ENCODE measurements around the gene CS. TPM values are rescaled to one million over a fixed set of nuclear protein-coding genes. Genes with fewer than 3 reads are reported as not detected.

The CS gene
- total RNA-seq, 6 experiments from 2014 or later: 196 to 247 (median 232) TPM

- peak; percentile 93 for TF ChIP-seq CTCF (IDR thresholded peaks at IDR 0.05)
- Mint-ChIP-seq H3K9me3 (no peaks in the 10 kb centered on the region), H3K27ac (peak within 1 kb of the TSS; percentile 88), H3K36me3 (ENCODE audit: low read depth) (no peaks in the 10 kb centered on the region), H3K4me3 (peak within 1 kb of the TSS; percentile 90), H3K27me3 (ENCODE audit: insufficient read depth) (peaks cover 9% of the 10 kb centered on the region), H3K4me1 (ENCODE audit: low read depth) (peaks cover 32% of the 10 kb centered on the region)
- peak; percentile 97 for DNase-seq
Observed at GRCh38 chr12:56224102-56224701, 75.9 kb downstream of the CS start, which contains the start of gene NABP2. TSS of gene NABP2 (plus strand) at chr12:56224342. CDS start at chr12:56224857, 515 bp downstream.

- Mint-ChIP-seq H3K4me3 (peak overlapping the region; percentile 90), H3K36me3 (ENCODE audit: low read depth) (no peaks in the 10 kb centered on the region), H3K27me3 (ENCODE audit: insufficient read depth) (peaks cover 9% of the 10 kb centered on the region), H3K27ac (peak overlapping the region; percentile 88), H3K4me1 (ENCODE audit: low read depth) (peaks cover 32% of the 10 kb centered on the region), H3K9me3 (no peaks in the 10 kb centered on the region)
- TF ChIP-seq CTCF (IDR thresholded peaks at IDR 0.05): no peak
- DNase-seq: no peak
Observed at GRCh38 chr12:56223571-56224101, 76.5 kb downstream of the CS start.

- peaks cover 32% of the 10 kb centered on the region for H3K4me1 Mint-ChIP-seq (ENCODE audit: low read depth)
- H3K36me3 Mint-ChIP-seq (ENCODE audit: low read depth): no peaks in the 10 kb centered on the region
- no peak for TF ChIP-seq CTCF (IDR thresholded peaks at IDR 0.05)
- peak overlapping the region; percentile 94 for H3K4me3 Mint-ChIP-seq
- DNase-seq: no peak
- no peaks in the 10 kb centered on the region for H3K9me3 Mint-ChIP-seq
- H3K27ac Mint-ChIP-seq: peak overlapping the region; percentile 96
- peaks cover 9% of the 10 kb centered on the region for H3K27me3 Mint-ChIP-seq (ENCODE audit: insufficient read depth)
Observed at GRCh38 chr12:56222531-56222895, 77.6 kb downstream of the CS start.

GRCh38 chr12:56221757-56222530 is 78.2 kb downstream of the CS start, which contains the start of gene RNF41:
TSS of gene RNF41 (minus strand) at chr12:56221922. CDS start at chr12:56214047, 7,875 bp downstream.
- H3K4me1 Mint-ChIP-seq (ENCODE audit: low read depth): peaks cover 32% of the 10 kb centered on the region
- no peaks in the 10 kb centered on the region for H3K36me3 Mint-ChIP-seq (ENCODE audit: low read depth)
- DNase-seq: peak; percentile 96
- peak within 1 kb of the TSS; percentile 96 for H3K27ac Mint-ChIP-seq
- TF ChIP-seq CTCF (IDR thresholded peaks at IDR 0.05): peak; percentile 51
- peaks cover 9% of the 10 kb centered on the region for H3K27me3 Mint-ChIP-seq (ENCODE audit: insufficient read depth)
- peak within 1 kb of the TSS; percentile 94 for H3K4me3 Mint-ChIP-seq
- H3K9me3 Mint-ChIP-seq: no peaks in the 10 kb centered on the region

Other genes with a start within 250 kb of the CS start
- 1 to 10 TPM; 1.0 to 2.5 (median 1.8) TPM for gene ERBB3, start 220.2 kb downstream of the CS start, total RNA-seq (2021; fragmentation: NEBNext Ultra II Directional; extraction: Animal tissue kit (Norgen Biotek cat#: 25700))
- 100 to 1,000 TPM; 144 to 190 (median 177) TPM for gene PA2G4, start 195.8 kb downstream of the CS start, total RNA-seq (2021; fragmentation: NEBNext Ultra II Directional; extraction: Animal tissue kit (Norgen Biotek cat#: 25700))
- gene RPL41, start 183.7 kb downstream of the CS start, total RNA-seq (2021; fragmentation: NEBNext Ultra II Directional; extraction: Animal tissue kit (Norgen Biotek cat#: 25700)): 1,000 to 10,000 TPM; 2,722 to 3,464 (median 3,292) TPM
- gene ZC3H10, start 182.1 kb downstream of the CS start, total RNA-seq (2021; fragmentation: NEBNext Ultra II Directional; extraction: Animal tissue kit (Norgen Biotek cat#: 25700)): 1 to 10 TPM; 3.3 to 4.7 (median 3.8) TPM
- 100 to 1,000 TPM; 136 to 174 (median 151) TPM for gene ESYT1, start 172.1 kb downstream of the CS start, total RNA-seq (2021; fragmentation: NEBNext Ultra II Directional; extraction: Animal tissue kit (Norgen Biotek cat#: 25700))
- 100 to 1,000 TPM in 5 of 6 experiments, 10 to 100 TPM in 1; 84.5 to 119 (median 108) TPM for gene MYL6B, start 147.7 kb downstream of the CS start, total RNA-seq (2021; fragmentation: NEBNext Ultra II Directional; extraction: Animal tissue kit (Norgen Biotek cat#: 25700))
- gene MYL6, start 142.0 kb downstream of the CS start, total RNA-seq (2021; fragmentation: NEBNext Ultra II Directional; extraction: Animal tissue kit (Norgen Biotek cat#: 25700)): 1,000 to 10,000 TPM; 2,668 to 3,384 (median 3,141) TPM
- gene SMARCC2, start 110.8 kb downstream of the CS start, total RNA-seq (2021; fragmentation: NEBNext Ultra II Directional; extraction: Animal tissue kit (Norgen Biotek cat#: 25700)): 10 to 100 TPM; 72.1 to 99.8 (median 87.1) TPM
- gene RNF41, start 78.4 kb downstream of the CS start, total RNA-seq (2021; fragmentation: NEBNext Ultra II Directional; extraction: Animal tissue kit (Norgen Biotek cat#: 25700)): 100 to 1,000 TPM in 1 of 6 experiments, 10 to 100 TPM in 5; 65.9 to 103 (median 71.2) TPM
- 10 to 100 TPM; 46.8 to 53.6 (median 49.4) TPM for gene NABP2, start 76.0 kb downstream of the CS start, total RNA-seq (2021; fragmentation: NEBNext Ultra II Directional; extraction: Animal tissue kit (Norgen Biotek cat#: 25700))
- under 1 TPM in 1 of 6 experiments, not detected in 5; 0.10 TPM for gene SLC39A5, start 70.3 kb downstream of the CS start, total RNA-seq (2021; fragmentation: NEBNext Ultra II Directional; extraction: Animal tissue kit (Norgen Biotek cat#: 25700))
- 10 to 100 TPM; 57.9 to 87.8 (median 68.6) TPM for gene ANKRD52, start 41.9 kb downstream of the CS start, total RNA-seq (2021; fragmentation: NEBNext Ultra II Directional; extraction: Animal tissue kit (Norgen Biotek cat#: 25700))
- gene COQ10A, start 33.4 kb downstream of the CS start, total RNA-seq (2021; fragmentation: NEBNext Ultra II Directional; extraction: Animal tissue kit (Norgen Biotek cat#: 25700)): 10 to 100 TPM in 1 of 6 experiments, 1 to 10 TPM in 5; 6.4 to 10.7 (median 8.2) TPM
- 100 to 1,000 TPM; 177 to 275 (median 188) TPM for gene CNPY2, start 15.7 kb upstream of the CS start, total RNA-seq (2021; fragmentation: NEBNext Ultra II Directional; extraction: Animal tissue kit (Norgen Biotek cat#: 25700))
- 10 to 100 TPM in 5 of 6 experiments, 1 to 10 TPM in 1; 9.0 to 16.7 (median 14.6) TPM for gene PAN2, start 33.7 kb upstream of the CS start, total RNA-seq (2021; fragmentation: NEBNext Ultra II Directional; extraction: Animal tissue kit (Norgen Biotek cat#: 25700))
- under 1 TPM in 1 of 6 experiments, not detected in 5; 0.38 TPM for gene IL23A, start 38.6 kb upstream of the CS start, total RNA-seq (2021; fragmentation: NEBNext Ultra II Directional; extraction: Animal tissue kit (Norgen Biotek cat#: 25700))
- gene STAT2, start 59.8 kb upstream of the CS start, total RNA-seq (2021; fragmentation: NEBNext Ultra II Directional; extraction: Animal tissue kit (Norgen Biotek cat#: 25700)): 100 to 1,000 TPM in 2 of 6 experiments, 10 to 100 TPM in 4; 78.6 to 105 (median 95.2) TPM
- not detected for gene APOF, start 62.5 kb upstream of the CS start, total RNA-seq (2021; fragmentation: NEBNext Ultra II Directional; extraction: Animal tissue kit (Norgen Biotek cat#: 25700))
- 10 to 100 TPM; 10.4 to 23.1 (median 21.3) TPM for gene TIMELESS, start 149.1 kb upstream of the CS start, total RNA-seq (2021; fragmentation: NEBNext Ultra II Directional; extraction: Animal tissue kit (Norgen Biotek cat#: 25700))
- gene MIP, start 154.3 kb upstream of the CS start, total RNA-seq (2021; fragmentation: NEBNext Ultra II Directional; extraction: Animal tissue kit (Norgen Biotek cat#: 25700)): under 1 TPM in 1 of 6 experiments, not detected in 5; 0.28 TPM
- 1 to 10 TPM; 2.4 to 2.9 (median 2.5) TPM for gene SPRYD4, start 168.2 kb upstream of the CS start, total RNA-seq (2021; fragmentation: NEBNext Ultra II Directional; extraction: Animal tissue kit (Norgen Biotek cat#: 25700))
- gene GLS2, start 187.8 kb upstream of the CS start, total RNA-seq (2021; fragmentation: NEBNext Ultra II Directional; extraction: Animal tissue kit (Norgen Biotek cat#: 25700)): not detected
- 10 to 100 TPM; 77.0 to 83.2 (median 81.7) TPM for gene RBMS2, start 221.5 kb upstream of the CS start, total RNA-seq (2021; fragmentation: NEBNext Ultra II Directional; extraction: Animal tissue kit (Norgen Biotek cat#: 25700))

Measured in HFFc6 (cell line).